Hematopoietic multipotent progenitor cell treated with erythropoietin and hydrocortisone succinate and interleukin-3 and kit ligand, for 4 days (in vitro differentiated cells): Measurements from ENCODE around the gene TBCB.
"Not testable (repeated sequence)": the region's sequence is repeated elsewhere in the genome, so short reads cannot be mapped to it uniquely, and the experiment has no call there.

Experiments used
- DNase-seq: peaks from one replicate; pipeline ENCODE4 v3.0.0-alpha.2; 2015

TBCB gene

DNA sequence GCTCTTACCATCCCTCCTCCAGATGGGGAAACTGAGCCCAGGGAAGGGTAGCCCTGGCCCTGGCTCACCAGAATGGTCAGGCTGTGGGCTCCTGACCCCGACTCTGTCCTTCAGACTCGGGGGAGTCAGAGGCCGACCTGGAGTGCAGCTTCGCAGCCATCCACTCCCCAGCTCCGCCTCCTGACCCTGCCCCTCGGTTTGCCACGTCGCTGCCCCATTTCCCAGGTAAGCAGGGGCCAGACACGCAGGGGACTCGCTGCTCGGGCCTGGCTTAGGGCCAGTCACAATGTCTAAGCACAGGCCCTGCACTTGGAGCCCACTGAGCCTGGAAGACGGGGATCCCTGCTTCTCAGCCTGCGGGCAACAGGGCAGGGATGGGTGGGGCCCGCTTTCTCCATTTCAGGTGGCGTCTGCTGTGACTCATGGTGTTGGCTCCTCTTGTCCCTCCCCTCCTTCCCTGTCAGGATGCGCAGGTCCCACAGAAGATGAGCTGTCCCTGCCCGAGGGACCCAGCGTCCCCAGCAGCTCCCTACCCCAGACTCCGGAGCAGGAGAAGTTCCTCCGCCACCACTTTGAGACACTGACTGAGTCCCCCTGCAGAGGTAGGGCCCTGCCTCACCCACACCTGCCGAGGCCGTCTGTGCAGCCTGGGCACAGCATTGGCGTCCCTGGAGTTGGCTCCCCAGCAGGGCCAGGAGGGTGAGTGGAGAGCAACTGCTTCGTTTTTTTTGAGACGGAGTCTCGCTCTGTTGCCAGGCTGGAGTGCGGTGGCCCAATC is 13.5 kb upstream of the TBCB start:
- DNase-seq = no peak

DNA sequence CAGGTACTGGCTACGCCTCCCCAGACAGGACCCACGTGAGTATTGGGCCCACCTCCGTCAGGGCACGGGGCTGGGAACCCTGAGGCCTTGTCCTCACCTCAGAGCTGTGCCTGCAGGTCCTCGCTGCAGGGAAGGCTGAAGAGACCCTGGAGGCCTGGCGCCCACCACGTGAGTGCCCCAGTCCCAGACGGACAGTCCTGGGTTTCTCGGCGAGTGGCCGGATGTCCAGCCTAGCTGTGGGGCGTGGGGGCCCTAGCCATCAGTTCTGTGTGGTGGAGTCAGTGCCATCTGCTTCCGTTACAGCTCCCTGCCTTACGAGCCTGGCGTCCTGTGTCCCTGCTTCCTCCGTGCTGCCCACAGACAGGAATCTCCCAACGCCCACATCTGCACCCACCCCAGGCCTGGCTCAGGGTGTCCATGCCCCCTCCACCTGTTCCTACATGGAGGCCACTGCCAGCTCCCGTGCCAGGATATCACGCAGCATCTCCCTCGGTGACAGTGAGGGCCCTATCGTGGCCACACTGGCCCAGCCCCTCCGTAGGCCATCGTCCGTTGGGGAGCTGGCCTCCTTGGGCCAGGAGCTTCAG is 12.1 kb upstream of the TBCB start:
- DNase-seq = no peak

DNA sequence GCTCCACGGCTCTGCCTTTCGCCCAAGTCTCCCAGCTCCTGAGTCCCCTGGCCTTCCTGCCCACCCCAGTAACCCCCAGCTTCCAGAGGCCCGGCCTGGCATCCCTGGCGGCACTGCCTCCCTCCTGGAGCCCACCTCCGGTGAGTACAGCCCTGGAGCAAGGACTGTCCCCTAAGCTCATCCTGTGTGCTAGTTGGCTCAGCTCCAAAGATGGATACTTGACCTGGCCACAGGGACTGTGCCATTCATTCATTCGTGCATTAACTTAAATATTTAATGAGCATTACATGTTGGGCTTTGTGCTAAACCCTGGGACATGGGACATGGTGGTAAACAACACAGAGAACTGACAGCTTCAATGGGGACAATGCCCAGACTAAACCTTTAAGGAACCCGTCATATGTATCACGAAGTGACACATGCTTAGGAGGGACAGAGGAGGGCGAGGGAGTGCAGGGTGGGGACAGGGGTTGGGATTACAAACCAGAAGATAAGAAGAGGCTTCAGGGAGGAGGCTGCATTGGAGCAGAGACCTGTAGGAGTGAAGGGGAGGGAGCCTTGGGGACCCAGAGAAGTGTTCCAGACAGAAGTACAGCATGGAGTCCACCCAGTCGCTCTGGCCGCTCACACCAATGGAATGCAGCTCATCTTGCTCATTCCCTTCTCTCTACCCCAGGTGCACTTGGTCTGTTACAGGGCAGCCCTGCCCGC is 11.3 kb upstream of the TBCB start:
- DNase-seq = peak; percentile 75

DNA sequence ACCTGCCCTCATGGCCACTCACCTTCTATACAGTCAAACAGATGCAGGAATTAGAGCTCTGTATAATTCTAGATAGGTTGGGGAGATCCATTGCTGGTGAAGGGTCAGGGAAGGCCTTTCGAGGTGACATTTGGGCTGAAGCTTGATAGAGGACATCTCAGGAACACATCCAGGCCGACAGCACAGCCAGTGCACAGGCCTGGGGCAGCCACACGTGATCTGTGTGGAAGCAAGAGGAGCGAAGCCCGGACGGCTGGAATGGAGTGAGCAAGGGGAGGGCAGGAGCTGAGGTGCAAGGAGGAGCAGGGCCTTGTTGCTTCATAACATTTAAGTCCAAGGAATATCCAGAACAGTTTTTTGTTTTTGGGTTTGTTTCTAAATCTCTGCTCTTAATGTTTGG is 8.8 kb upstream of the TBCB start:
- DNase-seq = no peak

DNA sequence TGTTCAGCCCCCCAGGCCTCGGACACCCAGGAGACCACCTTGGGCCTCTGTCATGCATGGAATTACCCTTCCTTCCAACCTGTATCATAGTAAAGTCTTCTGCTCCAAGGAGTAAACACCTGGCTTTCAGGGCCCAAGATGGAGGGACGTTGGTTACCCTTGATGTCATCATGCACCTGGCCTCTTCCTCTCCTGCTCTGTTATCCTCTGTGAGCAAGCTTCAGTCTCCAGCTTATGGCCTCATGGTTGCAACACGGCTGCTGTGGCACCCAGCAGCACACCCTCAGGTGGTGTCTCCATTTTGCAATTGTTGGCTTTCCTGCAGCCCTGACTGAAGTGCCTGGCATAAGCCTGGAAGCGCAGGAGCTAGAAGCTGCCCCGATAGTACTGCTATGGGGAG is 8.3 kb upstream of the TBCB start:
- no peak for DNase-seq

DNA sequence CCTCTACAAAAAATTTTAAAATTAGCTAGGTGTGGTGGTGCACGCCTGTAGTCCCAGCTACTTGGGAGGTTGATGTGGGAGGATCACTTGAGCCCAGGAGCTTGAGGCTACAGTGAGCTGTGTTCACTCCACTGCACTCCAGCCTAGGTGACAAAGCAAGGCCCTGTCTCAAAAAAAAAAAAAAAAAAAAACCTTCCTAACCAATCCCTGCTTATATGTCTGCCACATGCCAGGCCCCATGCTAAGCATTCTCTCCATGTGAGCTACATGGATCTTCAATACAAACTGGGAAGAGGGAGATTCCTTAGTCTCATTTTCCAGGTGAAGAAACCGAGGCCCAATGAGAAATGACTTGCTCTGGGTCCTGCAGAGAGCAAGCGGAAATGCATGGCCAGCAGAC is 6.6 kb upstream of the TBCB start:
- DNase-seq = no peak

DNA sequence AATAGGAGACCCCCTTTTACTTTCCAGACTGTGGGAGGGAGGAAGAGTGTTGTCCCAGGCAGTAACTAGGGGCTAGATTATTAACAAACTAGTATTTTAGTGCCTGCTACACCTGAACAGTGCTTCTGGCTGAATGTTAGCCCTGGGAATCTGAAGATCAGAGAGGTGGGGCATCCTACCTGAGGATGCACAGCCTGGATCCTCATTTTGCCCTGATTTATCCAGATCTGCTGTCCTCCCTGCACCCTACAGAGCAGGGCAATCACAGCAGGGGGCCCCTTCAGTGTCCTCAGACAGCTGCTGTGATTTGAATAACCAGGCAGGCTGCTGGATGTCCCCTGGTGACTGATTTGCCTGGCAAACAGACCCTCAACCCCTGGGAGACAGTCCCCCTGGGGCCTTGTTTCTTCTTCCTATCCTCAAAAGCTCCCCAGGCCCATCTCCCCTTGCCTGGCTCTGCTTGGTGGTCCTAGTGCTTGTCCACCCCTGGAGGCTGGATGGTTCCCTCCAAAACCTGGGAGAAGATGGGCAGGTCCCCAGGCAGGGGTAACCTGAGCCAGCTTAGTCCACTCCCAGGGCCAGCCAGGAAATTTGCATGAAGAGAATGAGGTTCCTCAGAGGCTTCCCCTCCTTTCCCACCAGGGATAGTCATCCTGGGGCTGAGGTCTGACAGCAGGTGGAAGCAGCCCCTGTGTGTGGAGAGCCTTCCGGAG is 4.6 kb upstream of the TBCB start, which contains the start of gene OVOL3:
OVOL3 (plus strand) TSS at position 657 of the 713 bp plus-strand sequence. CDS start 60 bp downstream, outside the sequence.
- no peak for DNase-seq

DNA sequence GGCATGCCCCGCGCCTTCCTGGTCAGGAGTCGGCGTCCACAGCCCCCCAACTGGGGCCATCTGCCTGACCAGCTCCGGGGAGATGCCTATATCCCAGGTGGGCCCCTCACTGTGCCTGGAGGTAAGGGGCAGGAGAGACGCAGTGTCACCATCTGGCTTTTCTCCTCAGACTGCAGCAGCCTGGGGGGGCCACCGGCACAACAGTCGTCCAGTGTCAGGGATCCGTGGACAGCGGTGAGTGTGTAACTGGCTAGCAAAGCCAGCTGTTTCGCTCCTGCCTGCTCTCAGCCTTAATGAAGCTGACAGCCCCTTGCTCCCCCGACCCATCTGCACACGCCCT is 4.1 kb upstream of the TBCB start:
- no peak for DNase-seq

DNA sequence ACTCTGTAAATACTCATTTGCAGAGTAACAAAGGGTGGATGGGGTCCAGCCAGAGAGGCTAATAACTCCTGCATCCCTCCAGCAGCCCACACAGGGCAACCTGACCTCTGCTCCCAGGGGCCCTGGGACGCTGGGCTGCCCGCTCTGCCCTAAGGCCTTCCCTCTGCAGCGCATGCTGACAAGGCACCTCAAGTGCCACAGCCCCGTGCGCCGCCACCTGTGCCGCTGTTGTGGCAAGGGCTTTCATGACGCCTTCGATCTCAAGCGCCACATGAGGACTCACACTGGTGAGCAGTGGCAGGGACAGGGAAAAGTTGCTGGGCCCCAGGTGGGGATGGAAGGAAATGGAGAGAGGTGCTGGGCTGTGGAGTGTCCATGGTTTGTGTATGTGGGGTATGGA is 2.6 kb upstream of the TBCB start:
- no peak for DNase-seq

DNA sequence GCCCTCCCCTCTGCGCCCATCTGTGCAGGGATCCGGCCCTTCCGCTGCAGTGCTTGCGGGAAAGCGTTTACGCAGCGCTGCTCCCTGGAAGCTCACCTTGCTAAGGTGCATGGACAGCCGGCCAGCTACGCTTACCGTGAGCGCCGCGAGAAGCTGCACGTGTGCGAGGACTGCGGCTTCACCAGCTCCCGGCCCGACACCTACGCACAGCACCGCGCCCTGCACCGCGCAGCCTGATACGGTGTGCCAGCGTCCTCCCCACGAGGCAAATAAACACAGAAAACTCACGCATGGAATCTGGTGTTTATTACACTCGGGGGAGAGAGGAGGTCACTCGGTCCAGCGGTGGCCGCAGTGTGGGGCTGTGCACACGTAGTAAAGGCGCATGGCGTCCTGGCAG is 1.8 kb upstream of the TBCB start:
- DNase-seq = no peak

DNA sequence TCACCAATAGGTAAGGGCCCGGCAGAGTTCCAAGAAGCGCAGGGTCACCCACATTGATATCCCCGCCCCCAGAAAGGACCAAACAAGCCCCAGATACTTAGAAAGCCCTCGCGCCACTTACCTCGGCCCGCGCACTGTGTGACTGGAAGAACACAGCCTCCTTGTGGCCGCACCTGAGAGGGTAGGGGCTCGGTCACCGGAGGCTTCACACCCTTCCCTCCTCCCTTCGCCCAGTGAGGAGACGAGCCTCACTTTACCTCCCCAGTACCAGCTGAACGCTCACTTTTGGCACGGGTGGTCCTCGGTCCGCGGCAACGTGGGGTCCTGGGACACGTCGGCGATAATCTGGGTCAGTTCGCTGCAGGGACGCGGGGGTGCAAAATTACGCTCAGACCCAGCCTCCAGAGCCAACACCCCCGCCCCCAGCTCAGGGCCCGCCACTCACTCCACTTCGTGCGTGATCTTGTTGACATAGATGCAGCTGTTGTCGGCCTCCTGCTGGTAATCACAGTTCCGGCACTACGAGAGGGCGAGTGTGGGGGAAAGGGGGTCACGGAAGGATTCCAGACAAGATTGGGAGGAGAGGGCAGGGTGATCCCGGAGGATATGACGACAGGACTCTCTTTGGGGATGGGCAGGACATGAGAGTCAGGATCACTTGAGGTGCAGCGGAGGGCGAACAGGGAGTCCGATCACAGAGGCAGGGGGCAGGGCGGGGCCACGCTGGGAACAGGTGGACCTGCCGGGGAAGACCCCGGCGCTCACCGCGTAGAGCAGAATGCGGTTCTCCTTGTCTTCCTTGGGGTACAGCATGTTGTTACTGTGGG is 1.2 kb upstream of the TBCB start:
- DNase-seq = peak; percentile 44

DNA sequence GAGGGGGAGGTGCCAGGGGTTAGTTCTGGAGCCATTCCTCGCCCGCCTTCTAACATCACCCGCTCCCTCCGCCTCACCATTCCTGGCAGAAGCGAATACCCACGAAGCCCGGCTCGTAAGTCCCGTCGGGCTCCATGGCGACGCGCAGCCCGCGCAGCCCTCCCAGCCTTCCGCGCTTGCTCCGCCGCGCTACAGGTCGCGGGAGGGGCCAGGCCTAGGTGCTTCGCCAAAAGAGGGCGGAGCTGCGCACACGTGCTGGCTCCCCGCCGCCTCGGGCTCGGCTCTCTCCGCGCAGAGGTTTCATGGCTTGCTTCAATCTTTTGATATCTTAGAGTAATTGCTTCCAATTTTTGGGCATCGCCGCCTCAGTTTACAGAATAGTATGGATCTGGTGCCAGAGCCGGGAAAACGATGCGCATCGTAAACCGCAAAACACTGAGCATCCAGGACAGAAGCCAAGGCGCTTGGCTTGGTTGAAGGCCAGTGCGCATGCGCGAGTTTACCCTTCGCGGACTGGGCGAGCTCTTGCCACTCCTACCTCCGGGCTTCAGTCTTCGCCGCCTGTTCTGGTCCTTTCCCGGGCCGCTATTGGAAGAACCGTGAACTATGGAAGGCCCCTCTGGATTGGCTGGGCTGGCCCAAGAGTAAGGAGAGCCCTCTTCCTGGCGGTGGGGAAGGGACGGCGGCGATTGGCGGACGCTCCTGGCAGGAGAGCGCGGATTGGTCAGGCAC is 381 bp upstream of the TBCB start, which contains the start of gene POLR2I:
POLR2I (minus strand) TSS at position 155 of the 732 bp plus-strand sequence; CDS start at position 136, 19 bp downstream.
- DNase-seq = peak; percentile 100

DNA sequence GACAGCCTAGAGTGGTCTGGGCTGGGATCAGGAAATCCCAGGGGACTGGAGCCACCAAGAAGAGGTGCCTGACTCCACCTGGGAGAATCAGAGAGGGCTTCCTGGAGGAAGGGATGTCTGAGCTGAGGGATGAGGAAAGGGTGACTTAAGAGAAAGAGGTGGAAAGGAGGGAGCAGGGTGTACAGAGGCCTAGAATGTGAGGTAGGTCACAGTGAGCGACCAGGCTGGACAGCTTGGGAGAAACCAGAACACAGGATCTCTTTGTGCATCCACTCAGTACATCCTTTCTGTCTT is 1.0 kb downstream of the TBCB start:
- DNase-seq = no peak

DNA sequence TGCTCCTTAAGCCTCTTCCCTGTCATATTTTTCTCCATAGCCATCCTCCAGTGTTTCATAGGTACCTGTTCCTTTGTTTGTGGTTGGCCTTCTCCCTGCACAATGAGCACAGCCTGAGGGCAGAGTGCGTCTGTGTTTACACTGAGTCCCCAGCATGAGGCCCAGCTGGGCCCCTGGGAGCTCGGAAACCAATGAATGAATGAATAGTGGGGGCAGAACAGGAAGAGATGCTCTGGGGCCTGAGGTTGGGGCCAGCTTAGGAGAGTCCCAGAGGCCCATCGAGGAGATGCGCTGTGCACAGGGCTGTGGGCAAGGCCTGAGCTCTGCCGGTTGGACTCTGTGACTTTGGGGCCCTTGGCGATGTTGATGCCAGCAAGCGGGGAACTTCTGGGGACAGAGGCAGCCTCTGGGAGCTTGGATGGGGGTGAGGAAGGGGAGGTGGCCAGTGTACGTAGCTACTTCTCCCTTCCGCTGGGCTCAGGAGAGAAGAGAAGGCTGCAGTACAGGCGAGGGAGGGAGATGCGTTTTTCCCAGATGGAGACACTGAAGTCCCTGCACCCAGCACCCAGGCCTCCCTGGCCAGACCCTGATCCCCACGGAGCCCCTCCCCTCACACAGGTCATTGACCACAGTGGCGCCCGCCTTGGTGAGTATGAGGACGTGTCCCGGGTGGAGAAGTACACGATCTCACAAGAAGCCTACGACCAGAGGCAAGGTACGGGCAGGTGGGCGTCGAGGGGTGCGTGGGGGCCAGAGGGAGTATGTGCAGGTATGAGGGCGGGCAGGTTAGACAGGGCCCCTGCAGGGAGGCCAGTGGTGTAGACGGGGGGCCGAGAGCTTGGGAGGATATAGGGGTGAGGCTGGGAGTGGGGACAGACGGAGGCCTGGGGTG is 5.1 kb downstream of the TBCB start:
- DNase-seq = no peak

DNA sequence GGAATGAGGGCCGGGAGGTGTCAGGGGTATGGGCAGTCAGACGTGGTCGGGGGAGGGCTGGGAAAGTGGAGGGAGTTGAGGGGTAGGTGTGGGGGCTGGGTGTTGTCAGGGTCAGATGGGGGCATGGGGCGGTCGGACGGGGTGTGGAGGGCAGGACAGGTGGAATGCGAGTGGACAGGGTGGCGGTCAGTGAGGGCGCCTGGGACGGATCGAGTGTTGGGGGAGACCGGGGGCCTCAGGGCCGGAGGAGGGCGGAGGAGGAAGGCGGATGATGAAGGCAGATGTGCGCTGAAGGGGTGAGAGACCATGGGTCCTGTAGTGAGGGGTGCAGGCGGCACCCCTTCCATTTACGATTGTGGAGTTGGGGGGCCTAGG is 5.7 kb downstream of the TBCB start:
- no peak for DNase-seq

DNA sequence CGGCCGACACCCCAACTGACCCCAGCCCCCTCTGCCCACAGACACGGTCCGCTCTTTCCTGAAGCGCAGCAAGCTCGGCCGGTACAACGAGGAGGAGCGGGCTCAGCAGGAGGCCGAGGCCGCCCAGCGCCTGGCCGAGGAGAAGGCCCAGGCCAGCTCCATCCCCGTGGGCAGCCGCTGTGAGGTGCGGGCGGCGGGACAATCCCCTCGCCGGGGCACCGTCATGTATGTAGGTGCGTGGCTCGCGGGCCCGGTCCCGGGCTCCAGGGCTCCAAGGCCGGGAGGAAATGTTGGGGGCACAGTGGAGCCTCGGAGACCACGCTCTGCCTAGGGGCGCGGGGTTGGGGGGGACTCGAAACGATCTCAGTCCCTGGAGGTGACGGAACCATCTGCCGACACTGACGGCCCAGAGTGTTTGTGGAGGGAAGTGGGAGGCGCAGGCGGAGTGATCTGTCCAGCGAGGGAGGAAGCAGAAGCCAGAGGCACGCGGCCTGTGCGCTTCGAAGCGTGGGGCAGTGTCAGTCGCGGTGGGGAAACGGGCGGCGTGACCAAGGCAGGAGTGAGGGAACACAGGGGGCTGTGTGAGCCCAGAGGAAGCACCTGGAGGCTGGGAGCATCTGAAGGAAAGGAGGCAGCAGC is 6.3 kb downstream of the TBCB start:
- DNase-seq = no peak

DNA sequence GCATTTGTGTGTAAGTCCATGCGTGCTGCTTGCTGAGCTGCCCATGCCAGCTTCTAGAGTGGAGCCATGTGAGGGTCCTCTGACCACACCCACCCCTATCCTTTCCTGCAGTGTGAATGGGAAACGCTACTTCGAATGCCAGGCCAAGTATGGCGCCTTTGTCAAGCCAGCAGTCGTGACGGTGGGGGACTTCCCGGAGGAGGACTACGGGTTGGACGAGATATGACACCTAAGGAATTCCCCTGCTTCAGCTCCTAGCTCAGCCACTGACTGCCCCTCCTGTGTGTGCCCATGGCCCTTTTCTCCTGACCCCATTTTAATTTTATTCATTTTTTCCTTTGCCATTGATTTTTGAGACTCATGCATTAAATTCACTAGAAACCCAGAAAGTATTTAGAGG is 10.3 kb downstream of the TBCB start:
- DNase-seq = no peak

DNA sequence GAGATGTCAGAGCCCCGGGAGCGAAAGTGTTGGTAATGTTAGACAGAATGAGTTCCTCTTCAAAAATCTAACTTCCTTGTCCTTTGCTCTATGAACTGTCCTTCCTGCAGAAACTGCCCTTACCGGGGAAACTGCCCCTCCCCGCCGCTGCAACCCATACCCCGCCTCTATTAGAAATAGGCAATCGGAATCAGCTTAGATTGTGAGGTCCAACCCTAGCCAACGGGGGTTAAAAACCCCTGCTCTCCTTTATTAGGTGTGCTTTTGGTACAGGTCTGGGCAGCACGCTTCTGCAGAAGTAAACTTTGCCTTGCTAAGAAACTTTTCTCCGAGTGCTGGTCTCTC is 13.1 kb downstream of the TBCB start:
- peak; percentile 67 for DNase-seq

DNA sequence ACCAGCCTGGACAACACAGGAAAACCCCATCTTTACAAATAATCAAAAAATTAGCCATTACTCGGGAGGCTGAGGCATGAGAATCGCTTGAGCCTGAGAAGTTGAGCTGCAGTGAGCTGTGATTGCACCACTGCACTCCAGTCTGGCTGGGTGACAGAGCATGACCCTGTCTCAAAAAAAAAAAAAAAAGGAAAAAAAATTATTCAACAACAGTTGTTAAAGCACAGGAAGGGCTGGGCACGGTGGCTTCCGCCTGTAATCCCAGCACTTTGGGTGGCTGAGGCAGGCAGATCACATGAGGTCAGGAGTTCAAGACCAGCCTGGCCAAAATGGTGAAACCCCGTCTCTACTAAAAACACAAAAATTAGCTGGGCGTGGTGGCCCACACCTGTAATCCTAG is 16.0 kb downstream of the TBCB start:
- peak; percentile 34 for DNase-seq

DNA sequence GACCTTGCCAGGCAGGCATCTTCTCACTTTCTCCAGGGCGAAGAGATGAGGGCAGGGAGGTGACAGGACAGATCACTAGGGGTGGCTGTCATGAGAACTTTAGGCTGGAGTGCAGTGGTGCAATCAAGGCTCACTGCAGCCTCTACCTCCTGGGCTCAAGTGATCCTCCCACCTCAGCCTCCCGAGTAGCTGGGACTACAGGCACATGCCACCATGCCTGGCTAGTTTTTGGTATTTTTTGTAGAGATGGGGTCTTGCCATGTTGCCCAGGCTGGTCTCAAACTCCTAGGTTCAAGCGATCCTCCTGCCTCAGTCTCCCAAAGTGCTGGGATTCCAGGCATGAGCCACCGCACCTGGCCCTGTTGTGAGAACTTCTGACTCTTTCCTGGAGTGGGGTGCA is 19.6 kb downstream of the TBCB start:
- not testable (repeated sequence) for DNase-seq
